CD14-positive monocyte (primary cell): Measurements from ENCODE around the gene THSD7A. TPM values are rescaled to one million over a fixed set of nuclear protein-coding genes. Genes with fewer than 3 reads are reported as not detected.

Experiments
- DNase-seq, 3 donors: peaks; one replicate each; pipeline ENCODE4 v3.0.0-alpha.2; 2011 to 2022
- H2AFZ ChIP-seq: 2 replicates; pipeline ENCODE4 v1.6.0; 2012; ENCODE audit warnings: mild to moderate bottlenecking, low read depth, low read length, inconsistent platforms; ENCODE audit not compliant: insufficient read depth, poor library complexity, severe bottlenecking
- H3K27ac ChIP-seq, 2 donors: 1 replicate in 1 of 2; 2 replicates in 1 of 2; pipeline ENCODE4 v1.5.1; 2012 to 2013; ENCODE audit warnings: low read length in 2 of 2, control low read depth in 1 of 2, inconsistent platforms in 1 of 2, low read depth in 1 of 2, mild to moderate bottlenecking in 1 of 2
- H3K27me3 ChIP-seq, 2 donors: one replicate each; pipeline versions ENCODE4 v1.6.0 to v1.6.1; 2011 to 2013; ENCODE audit warnings: low read length in 2 of 2; ENCODE audit not compliant: control insufficient read depth in 2 of 2, insufficient read depth in 2 of 2
- H3K36me3 ChIP-seq, 2 donors: replicated peaks in 1 of 2; 1 replicate in 1 of 2; 2 replicates in 1 of 2; pipeline versions ENCODE4 v1.5.1 to v1.6.1; 2012 to 2013; ENCODE audit warnings: low read length in 2 of 2, control low read depth in 1 of 2, inconsistent platforms in 1 of 2, mild to moderate bottlenecking in 1 of 2; ENCODE audit not compliant: insufficient read depth in 2 of 2, control insufficient read depth in 1 of 2
- H3K4me1 ChIP-seq, 2 donors: 1 replicate in 1 of 2; 2 replicates in 1 of 2; pipeline versions ENCODE4 v1.5.1 to v1.6.1; 2012 to 2013; ENCODE audit warnings: low read length in 2 of 2, control low read depth in 1 of 2, inconsistent platforms in 1 of 2, mild to moderate bottlenecking in 1 of 2, moderate library complexity in 1 of 2; ENCODE audit not compliant: insufficient read depth in 2 of 2, control insufficient read depth in 1 of 2
- H3K4me2 ChIP-seq: replicated peaks from 2 replicates; pipeline ENCODE3; 2012; ENCODE audit warnings: low read length, moderate library complexity, mild to moderate bottlenecking; ENCODE audit not compliant: poor library complexity, severe bottlenecking; ENCODE audit errors: extremely low read depth
- H3K4me3 ChIP-seq, 3 experiments: fragments of 200-600 bp in 1 of 3; sonication (generic) in 1 of 3; replicated peaks in 1 of 3; 1 replicate in 2 of 3; 2 replicates in 1 of 3; pipeline ENCODE4 v1.5.1; 2011 to 2013; ENCODE audit warnings: low read length in 3 of 3, mild to moderate bottlenecking in 3 of 3, control low read depth in 2 of 3, low read depth in 2 of 3, inconsistent platforms in 1 of 3, moderate library complexity in 1 of 3
- H3K79me2 ChIP-seq: 2 replicates; pipeline ENCODE4 v1.6.0; 2012; ENCODE audit warnings: mild to moderate bottlenecking, control low read depth, inconsistent platforms, low read length, moderate library complexity; ENCODE audit not compliant: insufficient read depth
- H3K9ac ChIP-seq: 2 replicates; pipeline ENCODE4 v1.6.0; 2017; ENCODE audit warnings: low read length, mild to moderate bottlenecking; ENCODE audit not compliant: insufficient read depth, poor library complexity, severe bottlenecking
- H3K9me3 ChIP-seq, 2 donors: replicated peaks in 1 of 2; 1 replicate in 1 of 2; 2 replicates in 1 of 2; pipeline versions ENCODE4 v1.5.1 to v1.6.1; 2012 to 2013; ENCODE audit warnings: low read length in 2 of 2, control low read depth in 1 of 2; ENCODE audit not compliant: control insufficient read depth in 1 of 2, insufficient read depth in 1 of 2
- H4K20me1 ChIP-seq: 2 replicates; pipeline ENCODE4 v1.6.0; 2012; ENCODE audit warnings: mild to moderate bottlenecking, low read length, control low read depth, moderate library complexity; ENCODE audit not compliant: insufficient read depth
- H3K27ac Mint-ChIP-seq, 7 donors: one replicate each; pipeline ENCODE4 v1.8.0; 2020; ENCODE audit warnings: mild to moderate bottlenecking in 7 of 7, mixed read lengths in 7 of 7, moderate library complexity in 6 of 7, inconsistent platforms in 2 of 7
- H3K27me3 Mint-ChIP-seq, 3 donors: one replicate each; pipeline ENCODE4 v1.8.0; 2021 to 2022; ENCODE audit warnings: low read depth in 3 of 3, mild to moderate bottlenecking in 3 of 3, mixed read lengths in 3 of 3, moderate library complexity in 3 of 3, inconsistent platforms in 1 of 3
- H3K36me3 Mint-ChIP-seq, 2 donors: one replicate each; pipeline ENCODE4 v1.8.0; 2020; ENCODE audit warnings: mixed read lengths in 2 of 2, inconsistent platforms in 1 of 2, mild to moderate bottlenecking in 1 of 2
- H3K4me1 Mint-ChIP-seq: one replicate; pipeline ENCODE4 v1.8.0; 2020; ENCODE audit warnings: mild to moderate bottlenecking, mixed read lengths
- H3K4me3 Mint-ChIP-seq, 2 donors: one replicate each; pipeline ENCODE4 v1.8.0; 2020; ENCODE audit warnings: mild to moderate bottlenecking in 2 of 2, mixed read lengths in 2 of 2, moderate library complexity in 1 of 2
- H3K9me3 Mint-ChIP-seq, 7 donors: one replicate each; pipeline ENCODE4 v1.8.0; 2020 to 2022; ENCODE audit warnings: mixed read lengths in 7 of 7, mild to moderate bottlenecking in 6 of 7, moderate library complexity in 6 of 7, inconsistent platforms in 2 of 7
- WGBS: methylation state at CpG from one replicate; pipeline ENCODE4 v1.1.5; 2013; ENCODE audit warnings: missing lambda C conversion rate; ENCODE audit not compliant: insufficient coverage; 5-methylcytosine and 5-hydroxymethylcytosine counted together
- intact Hi-C, 2 donors: fragments of 100-400 bp; cut with micrococcal nuclease; formaldehyde crosslinking; loops; one replicate each; pipeline versions ENCODE4 v1.15.0 to v1.15.1; 2023
- polyA plus RNA-seq, 3 donors: library from polyadenylated mRNA; depleted of rRNA in 1 of 3; unstranded in 2 of 3; stranded (reverse) in 1 of 3; fragments of 300-500 nt in 2 of 3; fragments of >200 nt in 1 of 3; fragmentation: Illumina TruSeq in 2 of 3; gene quantifications; 1 replicate in 2 of 3; 2 replicates in 1 of 3; pipeline ENCODE4 v1.2.3, GENCODE V29; 2012 to 2021
- TF ChIP-seq, protein P1 (sequence below): fragments of 200-600 bp; IDR thresholded peaks from one replicate; pipeline ENCODE4 v1.8.0; 2022; ENCODE audit warnings: antibody characterized with exemption, mild to moderate bottlenecking

The THSD7A gene
- polyA plus RNA-seq, 3 donors, result under 0.01 TPM; not detected in 2

DNA sequence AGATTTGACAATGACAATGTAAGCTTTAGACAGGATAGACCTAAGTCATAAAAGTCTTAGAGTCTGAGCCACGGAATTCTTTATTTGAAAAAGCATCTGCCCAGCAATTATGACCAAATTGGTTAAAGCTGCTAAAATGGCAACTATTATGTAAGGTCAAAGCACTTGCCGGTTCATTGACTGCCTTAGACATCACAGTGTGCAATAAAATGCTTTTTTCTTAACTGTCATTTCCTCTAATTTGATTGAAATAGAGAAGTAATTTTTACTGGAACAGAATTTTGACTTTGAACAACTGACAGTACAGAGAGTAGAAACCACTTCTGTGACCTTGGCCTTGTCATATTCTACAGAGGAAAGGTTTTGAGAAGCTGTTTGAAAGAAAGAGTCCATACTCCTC is 142.9 kb downstream of the THSD7A start:
- WGBS, result 52% methylated on average over 2 of the region's 2 CpGs
- no peaks in the 10 kb centered on the region for H4K20me1 ChIP-seq
- no peaks in the 10 kb centered on the region for H3K4me1 ChIP-seq
- no peak overlapping the region for H3K27ac ChIP-seq
- H3K27me3 ChIP-seq, result no peaks in the 10 kb centered on the region
- H3K4me3 ChIP-seq, result no peak overlapping the region
- no peak overlapping the region for H3K4me2 ChIP-seq
- no peak overlapping the region for H3K27ac Mint-ChIP-seq
- no peak overlapping the region for H3K4me3 Mint-ChIP-seq
- H2AFZ ChIP-seq, result no peak overlapping the region
- no peaks in the 10 kb centered on the region for H3K36me3 Mint-ChIP-seq
- intact Hi-C loops, result no loop called here
- H3K9ac ChIP-seq, result no peak overlapping the region
- DNase-seq, result no peak
- no peaks in the 10 kb centered on the region for H3K4me1 Mint-ChIP-seq
- no peaks in the 10 kb centered on the region for H3K79me2 ChIP-seq
- TF ChIP-seq, protein P1, sequence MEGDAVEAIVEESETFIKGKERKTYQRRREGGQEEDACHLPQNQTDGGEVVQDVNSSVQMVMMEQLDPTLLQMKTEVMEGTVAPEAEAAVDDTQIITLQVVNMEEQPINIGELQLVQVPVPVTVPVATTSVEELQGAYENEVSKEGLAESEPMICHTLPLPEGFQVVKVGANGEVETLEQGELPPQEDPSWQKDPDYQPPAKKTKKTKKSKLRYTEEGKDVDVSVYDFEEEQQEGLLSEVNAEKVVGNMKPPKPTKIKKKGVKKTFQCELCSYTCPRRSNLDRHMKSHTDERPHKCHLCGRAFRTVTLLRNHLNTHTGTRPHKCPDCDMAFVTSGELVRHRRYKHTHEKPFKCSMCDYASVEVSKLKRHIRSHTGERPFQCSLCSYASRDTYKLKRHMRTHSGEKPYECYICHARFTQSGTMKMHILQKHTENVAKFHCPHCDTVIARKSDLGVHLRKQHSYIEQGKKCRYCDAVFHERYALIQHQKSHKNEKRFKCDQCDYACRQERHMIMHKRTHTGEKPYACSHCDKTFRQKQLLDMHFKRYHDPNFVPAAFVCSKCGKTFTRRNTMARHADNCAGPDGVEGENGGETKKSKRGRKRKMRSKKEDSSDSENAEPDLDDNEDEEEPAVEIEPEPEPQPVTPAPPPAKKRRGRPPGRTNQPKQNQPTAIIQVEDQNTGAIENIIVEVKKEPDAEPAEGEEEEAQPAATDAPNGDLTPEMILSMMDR, result no peak
- no peaks in the 10 kb centered on the region for H3K9me3 ChIP-seq
- no peaks in the 10 kb centered on the region for H3K36me3 ChIP-seq
- no peaks in the 10 kb centered on the region for H3K27me3 Mint-ChIP-seq
- H3K9me3 Mint-ChIP-seq, result peaks cover 0 to 10% (median 3%) of the 10 kb centered on the region in 7 donors

DNA sequence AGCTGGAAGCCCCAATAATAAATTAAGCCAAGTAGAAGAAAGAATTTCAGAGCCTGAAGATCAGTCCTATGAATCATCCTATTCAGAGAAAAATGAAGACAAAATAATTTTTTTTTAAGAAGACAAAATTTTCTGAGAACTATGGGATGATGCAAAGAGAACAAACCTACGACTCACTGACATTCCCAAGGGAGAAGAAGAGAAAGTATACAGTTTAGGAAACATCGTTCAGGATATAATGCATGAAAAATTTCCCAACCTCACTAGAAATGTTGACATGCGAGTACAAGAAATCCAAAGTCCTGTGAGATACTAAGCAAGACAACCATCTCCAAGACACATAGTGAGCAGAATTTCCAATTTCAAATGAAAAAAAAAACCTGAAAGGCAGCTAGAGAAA is 150.5 kb downstream of the THSD7A start:
- 80% methylated on average over 1 of the region's 3 CpGs for WGBS
- H3K27me3 Mint-ChIP-seq, result no peaks in the 10 kb centered on the region

More for the DNA sequence above, 150.5 kb downstream of the THSD7A start:
- no peak overlapping the region for H3K9ac ChIP-seq
- H3K36me3 ChIP-seq, result no peaks in the 10 kb centered on the region
- no peaks in the 10 kb centered on the region for H3K4me1 ChIP-seq
- H3K4me2 ChIP-seq, result no peak overlapping the region
- Mint-ChIP-seq H3K36me3 (no peaks in the 10 kb centered on the region), H3K9me3 (peaks cover 6 to 43% (median 25%) of the 10 kb centered on the region in 7 donors), H3K27ac (no peak overlapping the region), H3K4me3 (no peak overlapping the region), H3K4me1 (no peaks in the 10 kb centered on the region)
- no peak overlapping the region for H3K4me3 ChIP-seq
- no peak overlapping the region for H2AFZ ChIP-seq
- no peak overlapping the region for H3K27ac ChIP-seq
- H3K27me3 ChIP-seq, result no peaks in the 10 kb centered on the region
- TF ChIP-seq, protein P1, result no peak
- DNase-seq, result no peak
- intact Hi-C loops, result no loop called here
- no peaks in the 10 kb centered on the region for H3K79me2 ChIP-seq
- no peaks in the 10 kb centered on the region for H4K20me1 ChIP-seq
- peaks cover 4 to 7% of the 10 kb centered on the region in 2 donors for H3K9me3 ChIP-seq
